ENCODE results near the gene ADCY7.

The ADCY7 gene

DNA sequence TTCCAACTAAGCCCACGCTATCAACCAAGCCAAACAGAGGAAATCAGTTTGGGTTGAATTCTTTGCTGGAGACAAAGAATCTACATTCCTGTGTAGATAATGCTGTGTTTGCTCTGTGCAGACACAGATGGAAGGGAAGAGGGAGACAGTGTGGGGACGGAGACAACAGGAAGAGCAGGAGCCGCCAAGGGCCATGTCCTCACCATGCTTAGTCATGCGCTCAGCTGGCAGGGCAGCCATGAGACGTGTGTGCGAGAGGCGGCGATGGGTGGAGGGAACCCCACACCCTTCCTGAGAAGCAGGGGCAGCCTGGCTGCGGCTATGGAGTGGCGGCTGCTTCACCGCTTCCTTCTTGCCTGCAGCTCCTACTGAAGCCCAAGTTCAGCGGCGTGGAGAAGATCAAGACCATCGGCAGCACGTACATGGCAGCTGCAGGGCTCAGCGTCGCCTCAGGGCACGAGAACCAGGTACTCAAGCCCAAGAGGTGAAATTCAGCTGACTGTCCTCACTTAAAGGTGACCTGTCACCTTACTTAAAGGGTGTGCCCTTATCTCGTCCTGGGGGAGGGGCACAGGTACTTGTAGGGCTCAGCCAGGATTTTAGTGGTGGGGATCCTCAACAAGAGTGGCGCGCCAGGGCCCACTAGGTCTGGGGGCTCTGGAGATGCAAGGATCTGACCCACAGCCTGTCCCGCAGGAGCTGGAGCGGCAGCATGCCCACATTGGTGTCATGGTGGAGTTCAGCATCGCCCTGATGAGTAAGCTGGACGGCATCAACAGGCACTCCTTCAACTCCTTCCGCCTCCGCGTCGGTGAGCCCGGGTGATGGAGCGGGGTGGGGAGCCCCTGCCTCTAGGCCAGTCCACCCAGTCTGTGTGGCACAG lies 47.5 kb downstream of the ADCY7 start:
- DNase-seq (ENCODE audit: low read depth in 3 of 3), result peak in 1 of 3 donors; percentile 19

DNA sequence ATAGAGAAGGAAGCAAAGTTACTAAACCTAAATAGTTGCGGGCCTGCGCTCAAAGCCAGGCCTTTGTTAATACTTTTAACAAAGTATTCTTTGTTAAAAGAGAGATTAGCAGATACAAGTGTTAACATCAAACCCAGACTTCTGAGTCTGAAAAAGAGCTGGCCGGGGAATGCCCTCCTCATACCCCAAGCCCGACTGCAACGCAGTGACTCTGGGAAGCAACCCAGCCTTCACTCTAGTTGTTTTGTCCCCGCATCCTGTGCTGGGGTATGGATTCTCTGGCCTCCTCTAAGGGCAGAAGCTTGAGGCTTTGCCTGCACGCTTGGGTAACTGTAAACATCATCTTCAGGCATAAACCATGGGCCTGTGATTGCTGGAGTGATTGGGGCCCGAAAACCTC lies 48.3 kb downstream of the ADCY7 start:
- DNase-seq (ENCODE audit: low read depth in 3 of 3), result no peak

DNA sequence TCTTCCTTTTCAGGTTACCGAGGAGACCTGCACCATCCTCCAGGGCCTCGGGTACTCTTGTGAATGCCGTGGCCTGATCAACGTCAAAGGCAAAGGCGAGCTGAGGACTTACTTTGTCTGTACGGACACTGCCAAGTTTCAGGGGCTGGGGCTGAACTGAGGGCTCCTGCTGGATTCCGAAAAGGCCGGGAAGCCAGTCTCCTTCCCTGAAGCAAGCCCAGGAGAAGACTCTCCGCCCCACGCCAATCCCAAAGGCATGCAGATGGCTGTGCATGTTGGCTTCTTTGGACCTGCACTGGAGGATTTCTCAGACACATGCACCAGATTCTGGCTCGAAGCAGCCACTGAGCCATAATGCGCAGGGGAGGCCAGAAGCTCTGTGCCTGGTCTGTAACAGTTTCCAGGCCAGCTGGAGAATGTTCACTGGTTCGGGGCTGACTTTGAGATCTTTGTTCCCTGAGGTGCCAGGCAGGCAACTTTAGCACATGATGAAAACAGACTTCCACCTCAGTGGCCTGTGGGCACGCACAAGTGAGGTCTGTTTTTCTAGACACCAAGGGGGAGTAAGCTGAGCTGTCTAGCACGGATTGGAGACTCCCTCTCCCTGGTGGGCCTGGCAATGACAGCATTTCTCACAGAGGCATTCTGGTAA lies 49.1 kb downstream of the ADCY7 start:
- no peak for DNase-seq (ENCODE audit: low read depth in 3 of 3)

DNA sequence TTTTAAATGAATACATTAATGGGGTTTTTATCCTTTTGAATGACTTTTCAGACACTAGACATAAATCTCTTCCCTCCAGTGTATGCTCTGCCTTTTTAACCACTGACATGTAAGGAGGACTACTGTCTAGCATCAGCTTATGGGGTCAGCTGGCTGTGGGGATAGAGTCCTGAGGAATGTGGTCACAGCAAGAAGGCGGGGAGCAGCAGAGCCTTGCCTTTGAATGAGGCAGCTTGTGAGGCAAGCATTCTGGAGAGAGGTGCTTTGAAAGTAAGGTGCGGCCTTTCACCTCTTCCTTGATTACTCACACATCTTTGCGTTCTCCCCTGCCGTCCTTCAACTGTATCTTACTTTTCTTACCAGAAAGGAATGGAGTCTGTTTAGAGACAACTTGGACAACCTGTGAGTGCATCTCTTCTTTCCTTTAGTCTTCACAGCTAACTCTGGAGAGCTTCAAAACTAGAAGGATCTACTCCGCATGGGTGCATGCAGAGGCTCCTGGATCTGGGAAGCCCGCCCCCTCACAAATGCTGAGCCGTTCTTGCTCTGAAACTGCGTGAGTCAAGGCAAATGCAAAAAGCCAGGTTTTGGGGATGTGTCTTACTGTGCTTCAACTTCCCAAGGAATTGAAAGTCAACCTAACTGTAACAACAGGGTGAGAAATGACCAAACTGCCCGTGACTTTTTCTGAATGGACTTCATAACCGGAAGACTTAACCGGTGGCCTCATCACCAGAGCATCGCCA lies 49.9 kb downstream of the ADCY7 start:
- no peak for DNase-seq (ENCODE audit: low read depth in 3 of 3)

DNA sequence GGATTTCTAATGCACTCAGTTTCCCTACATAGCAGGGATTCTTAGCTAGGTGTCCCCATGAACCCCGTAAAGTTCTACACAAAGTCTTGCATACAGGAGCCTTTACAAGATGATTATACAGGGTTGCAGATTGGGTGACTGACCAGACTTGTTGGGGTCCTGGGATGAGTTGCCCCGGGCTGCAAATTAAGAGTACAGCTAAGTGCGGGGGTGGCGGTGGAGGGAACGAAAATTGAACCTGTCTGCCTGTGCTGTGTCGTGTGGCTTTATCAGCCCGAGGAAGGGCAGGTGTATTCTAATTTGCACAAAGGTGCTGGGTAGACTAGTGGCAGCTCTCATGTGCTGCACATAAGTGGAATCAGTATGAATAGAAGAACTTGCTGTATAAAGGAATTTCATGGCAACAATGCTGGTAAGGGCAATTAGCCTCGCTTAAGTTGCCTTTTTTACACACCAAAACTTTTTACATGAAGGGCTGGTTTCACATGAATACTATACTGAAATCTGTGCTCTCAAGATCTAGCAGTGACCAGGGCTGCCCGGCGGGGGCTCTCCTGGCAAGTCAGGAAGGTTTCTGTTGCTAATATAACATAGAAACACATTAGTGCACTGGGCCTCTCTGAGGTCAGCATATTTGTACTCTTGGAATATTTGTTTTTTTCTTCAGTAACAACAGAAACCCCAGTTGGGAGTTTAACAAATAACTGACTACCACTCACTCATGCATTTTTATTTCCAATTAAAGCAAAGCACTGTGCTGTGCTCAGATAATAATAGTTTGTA lies 50.7 kb downstream of the ADCY7 start:
- no peak for DNase-seq (ENCODE audit: low read depth in 3 of 3)

DNA sequence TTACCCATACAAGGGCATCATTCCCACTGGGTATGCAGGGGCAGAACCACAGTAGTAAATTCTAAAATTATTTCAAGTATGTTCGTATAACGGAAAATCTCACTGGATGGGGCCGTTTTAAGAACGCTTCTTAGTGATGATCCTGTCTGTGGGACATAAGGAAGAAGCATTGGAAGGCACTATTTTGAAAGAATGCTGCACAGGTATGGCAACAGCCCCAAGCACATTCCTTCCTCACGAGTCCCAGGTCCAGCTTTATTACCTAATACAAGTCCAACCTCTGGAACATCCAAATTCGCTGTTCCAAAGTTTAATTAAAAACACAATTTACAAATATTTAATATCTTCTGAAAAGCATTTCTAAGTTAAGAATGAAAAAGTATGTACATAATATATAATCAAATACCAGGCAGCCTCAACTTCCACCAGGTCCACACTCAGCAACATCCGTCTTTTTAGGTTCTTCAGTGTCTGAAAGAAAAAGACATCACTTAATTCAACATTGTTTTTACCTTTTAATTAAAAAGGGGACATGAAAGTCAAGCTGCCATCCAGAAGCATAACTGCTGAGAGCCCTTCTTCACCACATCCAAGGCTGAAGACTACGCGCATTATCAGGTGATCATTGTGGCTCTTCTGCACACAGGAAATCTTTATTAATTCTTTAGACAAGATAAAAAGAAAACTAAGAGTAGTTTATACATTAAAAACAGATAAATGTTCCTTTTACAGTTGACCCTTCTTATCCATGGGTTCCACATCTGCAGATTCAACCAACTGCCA lies 52.6 kb downstream of the ADCY7 start:
- no peak for DNase-seq (ENCODE audit: low read depth in 3 of 3)

DNA sequence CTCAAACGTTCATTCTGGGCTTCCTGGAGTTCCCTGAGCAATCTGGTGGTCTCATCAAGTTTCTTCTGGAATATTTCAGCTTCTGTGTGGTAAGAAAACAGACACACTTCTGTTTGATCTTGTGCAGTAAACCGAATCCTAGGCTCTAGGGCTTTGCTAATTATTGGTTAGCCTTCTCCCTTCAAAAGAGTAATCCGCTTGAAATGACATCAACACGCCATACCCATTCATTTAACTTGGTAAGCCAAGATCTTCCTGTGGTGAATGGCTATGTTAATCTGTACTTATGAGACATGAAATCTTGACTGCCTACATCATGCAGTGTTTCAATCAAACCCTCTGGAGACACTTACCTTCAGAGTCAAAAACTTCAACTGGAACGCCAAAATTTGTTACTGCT lies 54.0 kb downstream of the ADCY7 start:
- DNase-seq (ENCODE audit: low read depth in 3 of 3), result no peak

DNA sequence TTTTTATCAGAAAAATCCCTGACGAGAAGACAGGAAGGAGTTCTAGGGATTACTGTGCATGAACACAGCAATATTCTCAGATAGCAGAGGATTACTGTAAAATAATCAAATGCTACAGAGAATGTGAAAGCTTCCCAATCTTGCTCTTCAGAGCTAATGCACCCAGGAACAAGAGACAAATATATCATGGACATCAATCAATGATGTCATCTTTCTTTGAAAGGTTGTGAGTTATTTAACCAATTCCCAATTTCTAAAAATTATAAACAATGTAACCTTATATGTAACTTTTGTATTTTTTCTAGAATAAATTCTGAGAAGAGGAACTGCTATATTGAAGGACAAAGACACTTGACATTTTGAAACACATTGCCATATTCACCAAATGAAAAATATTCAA lies 56.0 kb downstream of the ADCY7 start:
- no peak for DNase-seq (ENCODE audit: low read depth in 3 of 3)

DNA sequence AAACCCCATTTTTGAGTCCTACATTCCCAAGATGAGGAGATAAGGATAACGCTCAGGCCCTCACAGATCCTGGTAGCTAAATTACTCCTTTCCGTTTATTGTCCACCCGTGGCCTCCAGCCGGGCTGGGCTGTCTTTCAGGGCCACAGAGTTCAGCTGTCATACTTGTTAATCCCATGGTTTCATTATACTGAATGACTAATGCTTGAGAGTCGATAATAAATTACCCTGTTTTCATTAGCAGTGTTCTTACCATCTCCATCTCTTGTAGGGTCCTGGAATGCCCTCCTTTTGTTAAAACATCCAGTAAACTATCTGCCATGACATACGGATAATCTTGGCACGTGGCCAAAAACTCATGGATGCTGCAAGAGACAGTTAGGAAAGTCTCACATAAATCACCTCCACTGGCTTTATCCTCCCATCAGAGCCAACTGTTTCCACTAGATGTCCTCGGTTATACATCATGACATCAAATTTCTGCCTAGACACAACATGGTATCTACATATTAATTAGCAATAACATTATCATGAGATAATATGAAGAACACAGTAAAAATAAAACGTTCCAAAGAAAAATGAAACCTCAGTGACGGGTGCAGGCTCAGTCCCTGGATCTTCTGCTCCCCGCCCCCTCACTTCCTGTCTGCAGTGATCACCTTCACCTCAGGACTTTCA lies 57.1 kb downstream of the ADCY7 start:
- no peak for DNase-seq (ENCODE audit: low read depth in 3 of 3)

DNA sequence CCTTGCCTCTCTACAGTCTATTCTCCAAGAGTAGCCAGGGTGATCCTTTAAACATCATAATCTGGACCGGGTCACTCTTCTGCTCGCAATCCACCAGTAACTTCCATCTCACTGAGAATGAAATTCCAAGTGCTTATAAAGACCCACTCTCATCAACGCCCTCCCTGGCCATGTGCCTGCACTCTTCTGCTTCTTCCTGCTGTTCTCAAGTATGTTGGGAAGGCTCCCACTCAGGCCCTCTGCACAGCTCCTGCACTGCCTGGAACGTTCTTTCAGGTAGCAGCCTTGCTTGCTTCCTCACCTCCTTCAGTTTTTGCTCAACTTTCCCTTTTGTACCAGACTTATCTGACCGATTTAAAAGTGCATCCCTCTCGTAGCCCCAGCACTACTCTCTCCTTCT lies 58.0 kb downstream of the ADCY7 start:
- DNase-seq (ENCODE audit: low read depth in 3 of 3), result no peak

DNA sequence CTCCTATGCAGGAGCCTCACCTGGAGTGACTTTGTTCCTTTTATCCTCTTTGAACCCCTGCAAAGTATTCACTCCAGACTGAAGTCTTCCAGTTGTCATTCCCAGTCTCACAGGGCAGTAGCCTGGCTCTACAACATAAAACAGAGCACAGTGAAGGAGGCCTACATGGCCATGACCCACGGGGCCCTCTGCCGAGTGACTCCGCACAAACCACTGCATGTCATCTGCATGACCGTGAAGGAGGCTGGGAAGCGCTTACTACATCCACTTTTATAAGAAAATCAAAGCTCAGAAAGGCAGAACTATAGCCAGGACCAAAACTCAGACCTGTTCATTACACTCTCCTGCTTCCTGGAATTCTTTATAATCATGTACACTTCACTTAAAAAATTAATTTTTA lies 59.9 kb downstream of the ADCY7 start:
- no peak for DNase-seq (ENCODE audit: low read depth in 3 of 3)

DNA sequence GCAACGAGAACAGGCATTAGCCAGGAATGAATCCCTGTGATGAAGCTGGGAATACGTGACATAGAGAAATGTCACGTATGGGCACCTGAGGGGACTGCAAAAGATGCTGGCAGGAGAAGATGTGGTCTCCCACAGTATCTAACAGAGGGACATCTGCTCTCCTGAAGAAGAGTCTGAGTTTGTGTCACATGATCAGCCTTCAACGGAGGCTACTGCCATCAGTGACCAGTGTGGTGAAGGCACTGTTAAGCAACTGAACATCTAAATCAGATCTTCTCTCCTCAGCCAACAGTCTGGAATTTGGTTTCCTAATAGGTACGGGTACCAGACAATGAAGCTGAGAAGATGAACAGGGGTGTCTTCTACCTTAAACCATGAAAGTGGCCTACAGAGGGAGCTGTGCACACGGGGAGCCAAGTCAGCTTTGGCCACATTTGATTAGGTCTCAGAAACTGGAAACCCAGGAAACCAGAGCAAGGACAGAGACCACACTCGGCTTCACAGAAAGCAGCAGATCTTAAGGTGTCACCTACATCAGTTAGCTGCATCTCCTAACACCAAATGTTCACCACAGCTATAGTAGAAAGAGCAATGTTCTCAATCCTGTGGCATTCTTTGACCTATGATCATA lies 60.6 kb downstream of the ADCY7 start:
- DNase-seq (ENCODE audit: low read depth in 3 of 3), result peak; percentile 38 to 57 (median 40)

DNA sequence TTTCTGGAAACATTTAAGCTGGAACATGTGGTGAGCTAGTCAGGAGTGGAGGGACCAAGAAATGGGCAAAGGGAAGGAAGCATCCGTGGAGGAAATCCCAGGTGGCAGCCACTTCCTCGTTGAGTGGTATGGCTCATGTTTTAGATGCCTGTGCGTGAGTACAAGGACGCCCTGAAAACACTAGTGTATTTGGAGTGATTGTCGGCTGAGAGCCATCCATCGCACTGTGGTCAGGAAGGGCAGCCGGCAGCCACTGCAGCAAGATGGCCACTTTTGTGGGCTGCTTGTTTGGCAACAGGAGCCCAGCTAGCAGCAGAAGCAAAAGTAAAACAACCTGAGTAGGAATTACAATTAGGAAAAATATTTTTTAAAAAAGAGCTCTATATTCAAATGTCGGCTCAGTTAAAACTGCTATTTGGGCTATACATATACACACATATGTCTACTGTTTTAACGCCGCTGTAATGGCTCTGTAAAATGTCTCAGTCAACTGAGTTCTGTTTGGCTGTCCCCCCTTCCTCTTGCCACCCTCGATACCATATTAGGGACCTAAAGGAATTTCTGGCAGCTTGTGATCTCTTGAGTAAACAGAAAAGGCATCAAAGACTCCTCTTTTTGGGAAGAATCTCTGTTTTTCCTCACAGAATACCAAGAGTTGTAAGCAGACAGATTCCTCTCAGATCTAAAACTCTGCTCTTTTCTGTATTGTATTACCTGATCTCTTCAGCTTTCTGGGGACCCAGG lies 63.3 kb downstream of the ADCY7 start:
- no peak for DNase-seq (ENCODE audit: low read depth in 3 of 3)

DNA sequence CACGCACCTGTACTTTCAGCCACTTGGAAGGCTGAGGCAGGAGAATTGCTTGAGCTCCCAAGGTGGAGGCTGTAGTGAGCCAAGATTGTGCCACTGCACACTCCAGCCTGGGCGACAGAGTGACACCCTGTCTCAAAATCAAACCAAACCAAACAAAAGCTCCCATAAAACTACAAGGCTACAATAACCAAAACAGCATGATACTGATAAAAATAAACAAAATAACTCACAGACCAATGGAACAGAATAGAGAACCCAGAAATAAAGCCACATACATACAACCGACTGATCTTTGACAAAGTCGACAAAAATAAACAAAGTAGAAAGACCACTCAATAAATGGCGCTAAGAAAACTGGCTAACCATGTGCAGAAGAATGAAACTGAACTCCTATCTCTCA lies 65.2 kb downstream of the ADCY7 start:
- no peak for DNase-seq (ENCODE audit: low read depth in 3 of 3)

DNA sequence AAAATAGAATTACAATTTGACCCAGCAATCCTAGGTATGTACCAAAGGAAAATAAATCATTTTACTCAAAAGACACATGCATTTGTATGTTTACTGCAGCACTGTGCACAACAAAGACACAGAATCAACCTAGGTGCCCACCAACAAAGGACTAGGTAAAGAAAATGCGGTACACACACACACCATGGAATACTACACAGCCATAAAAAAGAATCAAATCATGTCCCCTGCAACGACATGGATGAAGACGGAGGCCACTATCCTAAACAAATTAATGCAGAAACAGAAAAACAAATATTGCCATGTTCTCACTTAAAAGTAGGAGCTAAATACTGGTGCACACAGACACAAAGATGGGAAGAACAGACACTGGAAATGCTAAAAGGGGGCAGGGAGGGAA lies 66.2 kb downstream of the ADCY7 start:
- no peak for DNase-seq (ENCODE audit: low read depth in 3 of 3)

DNA sequence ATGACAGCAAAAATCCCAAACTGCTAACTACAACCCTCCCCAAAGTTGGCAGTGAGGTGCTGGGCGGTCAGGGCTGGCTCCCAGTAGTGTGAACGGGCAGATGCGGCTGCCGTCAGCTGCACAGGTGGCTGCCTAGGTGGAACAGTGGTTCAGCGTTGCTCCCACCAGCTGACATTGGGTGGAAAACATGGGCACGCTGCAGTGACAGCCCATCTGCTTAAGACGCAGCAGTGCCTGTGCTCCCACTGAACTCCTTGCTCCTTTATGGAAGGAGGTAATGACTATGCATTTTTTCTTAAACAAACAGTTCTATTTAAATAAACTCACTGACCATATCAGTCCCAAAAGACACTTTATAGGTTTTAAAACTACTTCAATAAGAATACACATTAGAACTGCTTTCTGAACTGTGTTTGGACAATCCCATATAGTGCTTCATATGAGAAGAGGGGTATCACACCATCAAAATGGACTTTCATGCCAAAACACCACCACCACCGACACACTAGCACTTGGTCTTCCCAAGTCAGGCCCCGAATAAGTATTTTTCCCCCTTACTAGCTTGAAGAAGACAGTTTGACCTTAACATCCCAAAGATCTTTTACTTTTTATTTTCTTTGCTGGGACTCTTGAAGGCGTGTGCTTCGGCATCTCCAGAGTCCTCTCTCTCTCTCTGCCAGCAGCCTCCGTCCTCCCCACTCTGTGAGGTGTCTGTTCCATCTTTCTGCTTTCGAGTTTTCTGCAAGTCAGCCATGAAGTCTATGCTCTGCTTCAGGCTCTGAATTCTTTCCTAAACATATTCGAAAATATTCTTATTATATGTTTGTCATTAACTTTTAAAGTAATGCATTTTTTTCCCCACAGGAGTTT lies 68.0 kb downstream of the ADCY7 start:
- DNase-seq (ENCODE audit: low read depth in 3 of 3), result no peak

DNA sequence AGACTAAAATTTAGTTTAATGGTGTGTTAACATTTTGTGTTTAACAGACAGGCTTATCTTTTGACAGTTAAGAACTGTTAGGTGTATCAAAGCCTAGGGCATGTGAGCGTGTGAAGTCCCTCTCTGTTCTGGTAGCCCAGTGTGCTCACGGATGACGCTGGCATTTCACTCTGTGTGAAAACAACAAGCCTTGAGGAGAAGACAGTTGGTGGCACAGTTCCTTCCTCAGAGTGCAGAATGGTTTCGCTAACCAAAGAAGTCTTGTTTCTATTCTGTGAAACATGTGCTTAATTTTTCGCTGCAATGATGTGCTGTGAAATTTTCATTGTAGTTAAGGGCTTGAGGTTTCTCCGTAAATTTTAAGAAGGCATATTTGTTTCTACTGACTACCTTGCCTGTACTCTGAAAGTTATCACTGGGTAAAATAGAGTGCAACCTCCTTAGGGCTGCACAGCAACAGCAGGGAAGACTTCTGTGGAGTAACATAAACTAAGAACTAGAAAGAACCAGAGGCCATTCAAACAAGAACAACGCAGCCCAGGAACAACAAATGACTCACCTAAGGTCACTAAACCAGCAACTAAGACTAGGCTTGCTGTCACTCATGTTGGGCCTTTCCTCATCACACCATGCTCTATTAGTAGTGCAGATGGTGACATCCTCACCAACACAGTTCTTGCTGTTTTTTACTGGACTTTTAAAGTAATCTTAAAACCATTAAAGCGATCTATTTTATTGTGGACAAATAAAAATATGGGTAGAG lies 69.0 kb downstream of the ADCY7 start:
- no peak for DNase-seq (ENCODE audit: low read depth in 3 of 3)

DNA sequence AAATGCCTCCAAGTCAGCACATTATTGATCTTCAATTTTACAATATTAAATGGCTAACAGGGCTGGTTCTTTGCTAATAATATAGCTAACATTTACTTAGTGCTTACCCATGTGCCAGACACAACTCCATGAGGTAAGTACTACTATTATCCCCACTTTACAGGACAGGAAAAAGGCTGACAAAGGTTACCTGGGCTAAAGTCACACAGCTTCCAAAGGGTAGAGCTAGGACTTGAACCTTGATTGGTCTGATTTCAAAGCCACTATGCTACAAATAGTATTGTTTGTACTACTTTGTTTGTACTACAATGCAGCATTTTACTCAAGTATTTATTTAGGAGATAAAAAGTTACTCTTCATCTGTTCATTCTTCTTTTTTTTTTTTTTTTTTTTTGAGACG lies 70.5 kb downstream of the ADCY7 start:
- no peak for DNase-seq (ENCODE audit: low read depth in 3 of 3)

Measured in stimulated activated CD4-positive, alpha-beta T cell treated with anti-CD3 and anti-CD28 coated beads, TNF-alpha, amount 100 ng/mL, for 48 hours (primary cell).